Nephron progenitor cell (in vitro differentiated cells): ENCODE results near the gene PELI3.

ENCODE experiments used
- DNase-seq: peaks from one replicate; pipeline ENCODE4 v3.0.0; 2021
- H3K27ac Mint-ChIP-seq: 2 replicates; pipeline ENCODE4 v1.8.0; 2021; ENCODE audit warnings: mild to moderate bottlenecking, moderate library complexity, mixed read lengths
- H3K27me3 Mint-ChIP-seq: 2 replicates; pipeline ENCODE4 v1.8.0; 2021; ENCODE audit warnings: mild to moderate bottlenecking, low read depth, mixed read lengths; ENCODE audit not compliant: poor library complexity
- H3K36me3 Mint-ChIP-seq: 2 replicates; pipeline ENCODE4 v1.8.0; 2021; ENCODE audit warnings: low read depth, mixed read lengths
- H3K4me1 Mint-ChIP-seq: 2 replicates; pipeline ENCODE4 v1.8.0; 2021; ENCODE audit warnings: mixed read lengths
- H3K4me3 Mint-ChIP-seq: 2 replicates; pipeline ENCODE4 v1.8.0; 2021; ENCODE audit warnings: mild to moderate bottlenecking, moderate library complexity, mixed read lengths
- H3K9me3 Mint-ChIP-seq: 2 replicates; pipeline ENCODE4 v1.8.0; 2021; ENCODE audit warnings: mild to moderate bottlenecking, moderate library complexity, mixed read lengths
- TF ChIP-seq, protein P1 (sequence below): fragments of 200-600 bp; sonication (generic); IDR thresholded peaks from 2 replicates; pipeline ENCODE4 v1.5.0; 2021; ENCODE audit warnings: antibody characterized with exemption

PELI3 gene

GRCh38 chr11:66447012-66447411 lies 19.7 kb upstream of the PELI3 start:
- DNase-seq, result no peak
- TF ChIP-seq, protein P1, sequence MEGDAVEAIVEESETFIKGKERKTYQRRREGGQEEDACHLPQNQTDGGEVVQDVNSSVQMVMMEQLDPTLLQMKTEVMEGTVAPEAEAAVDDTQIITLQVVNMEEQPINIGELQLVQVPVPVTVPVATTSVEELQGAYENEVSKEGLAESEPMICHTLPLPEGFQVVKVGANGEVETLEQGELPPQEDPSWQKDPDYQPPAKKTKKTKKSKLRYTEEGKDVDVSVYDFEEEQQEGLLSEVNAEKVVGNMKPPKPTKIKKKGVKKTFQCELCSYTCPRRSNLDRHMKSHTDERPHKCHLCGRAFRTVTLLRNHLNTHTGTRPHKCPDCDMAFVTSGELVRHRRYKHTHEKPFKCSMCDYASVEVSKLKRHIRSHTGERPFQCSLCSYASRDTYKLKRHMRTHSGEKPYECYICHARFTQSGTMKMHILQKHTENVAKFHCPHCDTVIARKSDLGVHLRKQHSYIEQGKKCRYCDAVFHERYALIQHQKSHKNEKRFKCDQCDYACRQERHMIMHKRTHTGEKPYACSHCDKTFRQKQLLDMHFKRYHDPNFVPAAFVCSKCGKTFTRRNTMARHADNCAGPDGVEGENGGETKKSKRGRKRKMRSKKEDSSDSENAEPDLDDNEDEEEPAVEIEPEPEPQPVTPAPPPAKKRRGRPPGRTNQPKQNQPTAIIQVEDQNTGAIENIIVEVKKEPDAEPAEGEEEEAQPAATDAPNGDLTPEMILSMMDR, result no peak
- no peaks in the 10 kb centered on the region for H3K36me3 Mint-ChIP-seq
- H3K27ac Mint-ChIP-seq, result no peak overlapping the region
- no peak overlapping the region for H3K4me3 Mint-ChIP-seq
- no peaks in the 10 kb centered on the region for H3K4me1 Mint-ChIP-seq
- H3K9me3 Mint-ChIP-seq, result peaks cover 26% of the 10 kb centered on the region
- peaks cover 30% of the 10 kb centered on the region for H3K27me3 Mint-ChIP-seq

GRCh38 chr11:66448523-66448922 lies 18.2 kb upstream of the PELI3 start:
- H3K4me1 Mint-ChIP-seq, result no peaks in the 10 kb centered on the region
- TF ChIP-seq, protein P1, result no peak
- H3K27me3 Mint-ChIP-seq, result peaks cover 27% of the 10 kb centered on the region
- H3K27ac Mint-ChIP-seq, result no peak overlapping the region
- peaks cover 23% of the 10 kb centered on the region for H3K9me3 Mint-ChIP-seq
- no peak overlapping the region for H3K4me3 Mint-ChIP-seq
- no peak for DNase-seq
- no peaks in the 10 kb centered on the region for H3K36me3 Mint-ChIP-seq

- Mint-ChIP-seq H3K9me3 (peaks cover 13% of the 10 kb centered on the region), H3K36me3 (no peaks in the 10 kb centered on the region), H3K4me3 (no peak overlapping the region), H3K27me3 (peaks cover 43% of the 10 kb centered on the region), H3K27ac (no peak overlapping the region), H3K4me1 (peaks cover 18% of the 10 kb centered on the region)
- no peak for DNase-seq
- TF ChIP-seq, protein P1, result no peak
These were observed 16.1 kb upstream of the PELI3 start for GRCh38 chr11:66450560-66450959.

- Mint-ChIP-seq H3K4me3 (no peak overlapping the region), H3K27me3 (peaks cover 45% of the 10 kb centered on the region), H3K36me3 (no peaks in the 10 kb centered on the region)
These were observed 15.0 kb upstream of the PELI3 start for GRCh38 chr11:66451663-66452062.

DNA sequence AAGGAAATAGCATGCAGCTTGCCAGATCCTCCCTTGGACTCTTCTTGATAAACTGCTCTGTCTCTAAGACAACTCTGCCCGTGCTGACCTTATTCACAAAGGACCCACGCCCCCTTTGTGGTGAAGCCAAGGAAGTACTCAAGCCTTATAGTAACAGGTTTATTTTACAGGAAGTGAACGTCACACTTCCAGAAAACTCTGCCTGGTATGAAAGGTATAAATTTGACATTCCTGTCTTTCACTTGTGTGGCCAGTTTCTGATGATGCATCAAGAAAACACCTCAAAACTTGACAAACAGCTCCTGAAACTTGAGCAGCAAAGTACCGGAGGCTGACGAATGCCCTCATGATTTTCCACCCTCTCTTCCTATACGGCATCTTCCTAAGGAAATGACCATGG lies 12.5 kb upstream of the PELI3 start:
- TF ChIP-seq, protein P1, result no peak
- no peaks in the 10 kb centered on the region for H3K36me3 Mint-ChIP-seq
- H3K4me3 Mint-ChIP-seq, result no peak overlapping the region
- H3K27me3 Mint-ChIP-seq, result peaks cover 32% of the 10 kb centered on the region
- H3K27ac Mint-ChIP-seq, result no peak overlapping the region
- H3K9me3 Mint-ChIP-seq, result peaks cover 13% of the 10 kb centered on the region
- no peak for DNase-seq
- H3K4me1 Mint-ChIP-seq, result peaks cover 18% of the 10 kb centered on the region

More at GRCh38 chr11:66451663-66452062, 15.0 kb upstream of the PELI3 start:
- TF ChIP-seq, protein P1, result no peak
- Mint-ChIP-seq H3K4me1 (peaks cover 18% of the 10 kb centered on the region), H3K9me3 (peaks cover 13% of the 10 kb centered on the region), H3K27ac (no peak overlapping the region)
- DNase-seq, result no peak

DNA sequence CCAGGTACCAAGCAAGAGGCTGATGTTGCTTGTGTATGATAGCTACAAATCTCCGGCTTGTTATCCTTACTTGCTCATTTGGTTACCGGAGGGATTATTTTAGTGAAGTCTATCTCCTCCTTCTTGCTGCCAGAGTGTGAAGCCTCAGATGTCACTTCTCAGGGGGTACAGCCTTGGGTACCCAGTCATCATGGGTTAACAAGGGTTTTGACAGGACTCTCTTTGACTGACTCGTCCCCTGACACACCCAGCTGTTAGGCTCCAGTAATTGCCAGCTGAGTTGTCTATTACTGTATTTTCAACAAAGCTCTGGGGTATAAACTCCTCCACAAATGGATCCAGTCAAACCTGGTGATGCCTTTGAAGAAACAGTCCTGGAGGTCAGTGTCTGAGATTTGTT lies 11.9 kb upstream of the PELI3 start:
- no peak for DNase-seq
- Mint-ChIP-seq H3K4me1 (peaks cover 18% of the 10 kb centered on the region), H3K36me3 (no peaks in the 10 kb centered on the region), H3K4me3 (no peak overlapping the region), H3K9me3 (peaks cover 13% of the 10 kb centered on the region), H3K27ac (no peak overlapping the region), H3K27me3 (peaks cover 37% of the 10 kb centered on the region)
- TF ChIP-seq, protein P1, result no peak
